HG03520 (cell line): ENCODE results near the gene ZSWIM1.

Experiments
- ATAC-seq: cut with Tn5 transposase; IDR thresholded peaks from one replicate; pipeline ENCODE4 v1.9.1; 2021; ENCODE audit warnings: mild to moderate bottlenecking, moderate library complexity; ENCODE audit not compliant: unreplicated experiment

The ZSWIM1 gene

GRCh38 chr20:45880988-45881788 lies at the start of gene ZSWIM1:
ZSWIM1 (plus strand) TSS chr20:45881227; CDS start chr20:45882593, 1,366 bp downstream.
- ATAC-seq, result peak; percentile 97

- ATAC-seq, result no peak
Observed at GRCh38 chr20:45832619-45833018, 48.4 kb upstream of the ZSWIM1 start.

- ATAC-seq, result no peak
Observed at GRCh38 chr20:45833030-45833882, 47.8 kb upstream of the ZSWIM1 start, which contains the start of gene SNX21. SNX21 (plus strand) TSS chr20:45833799; CDS start chr20:45833920, 121 bp downstream.

GRCh38 chr20:45833883-45834796 lies 46.9 kb upstream of the ZSWIM1 start:
- ATAC-seq, result no peak

GRCh38 chr20:45834797-45835161 lies 46.2 kb upstream of the ZSWIM1 start:
- ATAC-seq, result no peak

GRCh38 chr20:45835329-45835765 lies 45.7 kb upstream of the ZSWIM1 start:
- no peak for ATAC-seq

- ATAC-seq, result no peak
Observed at GRCh38 chr20:45835825-45836224, 45.2 kb upstream of the ZSWIM1 start.

- ATAC-seq, result no peak
Observed at GRCh38 chr20:45836841-45837240, 44.2 kb upstream of the ZSWIM1 start.

- no peak for ATAC-seq
Observed at GRCh38 chr20:45840700-45841198, 40.3 kb upstream of the ZSWIM1 start.

- ATAC-seq, result no peak
Observed at GRCh38 chr20:45841407-45842129, 39.5 kb upstream of the ZSWIM1 start.

GRCh38 chr20:45842169-45842812 lies 38.7 kb upstream of the ZSWIM1 start:
- no peak for ATAC-seq

- ATAC-seq, result no peak
Observed at GRCh38 chr20:45843506-45843905, 37.5 kb upstream of the ZSWIM1 start.

- ATAC-seq, result no peak
Observed at GRCh38 chr20:45845452-45845851, 35.6 kb upstream of the ZSWIM1 start.

GRCh38 chr20:45848421-45848820 lies 32.6 kb upstream of the ZSWIM1 start:
- ATAC-seq, result no peak

- no peak for ATAC-seq
Observed at GRCh38 chr20:45848969-45849582, 32.0 kb upstream of the ZSWIM1 start.

- no peak for ATAC-seq
Observed at GRCh38 chr20:45850238-45850637, 30.8 kb upstream of the ZSWIM1 start.

- ATAC-seq, result no peak
Observed at GRCh38 chr20:45850926-45851325, 30.1 kb upstream of the ZSWIM1 start.

GRCh38 chr20:45851501-45851900 lies 29.5 kb upstream of the ZSWIM1 start:
- ATAC-seq, result no peak

- ATAC-seq, result no peak
Observed at GRCh38 chr20:45852326-45852725, 28.7 kb upstream of the ZSWIM1 start.
